ENCODE results near the gene HOXB4. TPM values are rescaled to one million over a fixed set of nuclear protein-coding genes. Genes with fewer than 3 reads are reported as not detected.

Gene HOXB4
- total and polyA plus RNA-seq, 10 of the 15 experiments (the other 5 are each of a cell fraction or from before 2014, with no cell fraction given) = 0.35 to 5.8 (median 3.0) TPM

GRCh38 chr17:48561884-48562810 is 16.0 kb downstream of the HOXB4 start (continued):
- TF ChIP-seq, protein P1, sequence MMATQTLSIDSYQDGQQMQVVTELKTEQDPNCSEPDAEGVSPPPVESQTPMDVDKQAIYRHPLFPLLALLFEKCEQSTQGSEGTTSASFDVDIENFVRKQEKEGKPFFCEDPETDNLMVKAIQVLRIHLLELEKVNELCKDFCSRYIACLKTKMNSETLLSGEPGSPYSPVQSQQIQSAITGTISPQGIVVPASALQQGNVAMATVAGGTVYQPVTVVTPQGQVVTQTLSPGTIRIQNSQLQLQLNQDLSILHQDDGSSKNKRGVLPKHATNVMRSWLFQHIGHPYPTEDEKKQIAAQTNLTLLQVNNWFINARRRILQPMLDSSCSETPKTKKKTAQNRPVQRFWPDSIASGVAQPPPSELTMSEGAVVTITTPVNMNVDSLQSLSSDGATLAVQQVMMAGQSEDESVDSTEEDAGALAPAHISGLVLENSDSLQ (IDR thresholded peaks at IDR 0.05) = peak; percentile 47
- TF ChIP-seq ZNF687 (IDR thresholded peaks at IDR 0.05) (no peak; the same call in 1 of the 2 replicates), MTA2 (IDR thresholded peaks at IDR 0.05; ENCODE audit: low read depth) (peak; percentile 98), POLR2A (IDR thresholded peaks at IDR 0.05; ENCODE audit: low read depth, low read length) (no peak), SKIL (IDR thresholded peaks at IDR 0.05; ENCODE audit: low read depth, poor library complexity, severe bottlenecking) (peak; percentile 13), FOXK2 (IDR thresholded peaks at IDR 0.05) (no peak), EGR1 (IDR thresholded peaks at IDR 0.05; ENCODE audit: borderline replicate concordance in 1 of 2, low read depth in 2 of 2, low read length in 2 of 2) (no peak), USF1 (IDR thresholded peaks at IDR 0.05; ENCODE audit: borderline replicate concordance, extremely low read length, insufficient read depth, low read depth, low read length) (no peak), CEBPB (IDR thresholded peaks at IDR 0.05; ENCODE audit: borderline replicate concordance in 1 of 2, low read depth in 2 of 2, low read length in 2 of 2) (no peak), CHD2 (IDR thresholded peaks at IDR 0.05; ENCODE audit: borderline replicate concordance, low read depth, low read length) (0 out of 2 replicates have a peak, but pooled peaks have one; percentile 12), HCFC1 (IDR thresholded peaks at IDR 0.05; ENCODE audit: low read length) (no peak), SREBF1 (IDR thresholded peaks at IDR 0.05; ENCODE audit: low read length) (no peak), BRCA1 (IDR thresholded peaks at IDR 0.05; ENCODE audit: low read depth, low read length) (no peak), HDGF (IDR thresholded peaks at IDR 0.05) (no peak; the same call in 1 of the 2 replicates), YY1 (IDR thresholded peaks at IDR 0.05; ENCODE audit: low read depth, low read length) (no peak), SP1 (IDR thresholded peaks at IDR 0.05; ENCODE audit: low read depth, low read length) (no peak)

Data from GM12878 (cell line).